RWPE2 (cell line): ENCODE data around the gene IDH3B.

Source experiments
- ATAC-seq: fragments of 200-7000 bp; cut with Tn5 transposase; 3 replicates; pipeline ENCODE4 v1.9.1; 2021; ENCODE audit warnings: low read depth
- DNase-seq: peaks from one replicate; pipeline ENCODE4 v3.0.0-alpha.2; 2020; ENCODE audit warnings: low spot score
- H3K27ac ChIP-seq: fragments of 450-650 bp; 2 replicates; pipeline ENCODE4 v1.5.1; 2017; ENCODE audit warnings: mild to moderate bottlenecking; ENCODE audit not compliant: poor library complexity, severe bottlenecking
- H3K27me3 ChIP-seq: fragments of 250-450 bp; sonication (Bioruptor Pico); 2 replicates; pipeline ENCODE4 v1.5.1; 2021; ENCODE audit warnings: mild to moderate bottlenecking, moderate library complexity; ENCODE audit not compliant: insufficient read depth, poor library complexity, severe bottlenecking
- H3K36me3 ChIP-seq: fragments of 250-450 bp; sonication (Bioruptor Pico); 2 replicates; pipeline ENCODE4 v1.5.1; 2020; ENCODE audit warnings: low read depth, mild to moderate bottlenecking, moderate library complexity
- H3K4me1 ChIP-seq: fragments of 250-450 bp; sonication (Bioruptor Pico); 2 replicates; pipeline ENCODE4 v1.5.1; 2021; ENCODE audit warnings: mild to moderate bottlenecking, moderate library complexity; ENCODE audit not compliant: insufficient read depth, poor library complexity, severe bottlenecking
- H3K4me3 ChIP-seq: fragments of 250-450 bp; sonication (Bioruptor Pico); 2 replicates; pipeline ENCODE4 v1.5.1; 2021; ENCODE audit warnings: mild to moderate bottlenecking, moderate library complexity; ENCODE audit not compliant: severe bottlenecking
- H3K9me3 ChIP-seq: fragments of 250-450 bp; sonication (Bioruptor Pico); 2 replicates; pipeline ENCODE4 v1.5.1; 2021; ENCODE audit warnings: mild to moderate bottlenecking, moderate library complexity; ENCODE audit not compliant: severe bottlenecking
- TF ChIP-seq, protein P1 (sequence below): fragments of 450-650 bp; IDR thresholded peaks from one replicate; pipeline ENCODE4 v1.5.1; 2017; ENCODE audit warnings: mild to moderate bottlenecking, moderate library complexity; ENCODE audit not compliant: poor library complexity, severe bottlenecking

The IDH3B gene

GRCh38 chr20:2658414-2659354 is 5.3 kb downstream of the IDH3B start:
- ATAC-seq: peak; percentile 66
- Histone ChIP-seq H3K36me3 (peaks cover 78% of the 10 kb centered on the region), H3K9me3 (no peaks in the 10 kb centered on the region), H3K27ac (no peak overlapping the region), H3K4me1 (no peaks in the 10 kb centered on the region), H3K4me3 (no peak overlapping the region), H3K27me3 (no peaks in the 10 kb centered on the region)
- TF ChIP-seq, protein P1, sequence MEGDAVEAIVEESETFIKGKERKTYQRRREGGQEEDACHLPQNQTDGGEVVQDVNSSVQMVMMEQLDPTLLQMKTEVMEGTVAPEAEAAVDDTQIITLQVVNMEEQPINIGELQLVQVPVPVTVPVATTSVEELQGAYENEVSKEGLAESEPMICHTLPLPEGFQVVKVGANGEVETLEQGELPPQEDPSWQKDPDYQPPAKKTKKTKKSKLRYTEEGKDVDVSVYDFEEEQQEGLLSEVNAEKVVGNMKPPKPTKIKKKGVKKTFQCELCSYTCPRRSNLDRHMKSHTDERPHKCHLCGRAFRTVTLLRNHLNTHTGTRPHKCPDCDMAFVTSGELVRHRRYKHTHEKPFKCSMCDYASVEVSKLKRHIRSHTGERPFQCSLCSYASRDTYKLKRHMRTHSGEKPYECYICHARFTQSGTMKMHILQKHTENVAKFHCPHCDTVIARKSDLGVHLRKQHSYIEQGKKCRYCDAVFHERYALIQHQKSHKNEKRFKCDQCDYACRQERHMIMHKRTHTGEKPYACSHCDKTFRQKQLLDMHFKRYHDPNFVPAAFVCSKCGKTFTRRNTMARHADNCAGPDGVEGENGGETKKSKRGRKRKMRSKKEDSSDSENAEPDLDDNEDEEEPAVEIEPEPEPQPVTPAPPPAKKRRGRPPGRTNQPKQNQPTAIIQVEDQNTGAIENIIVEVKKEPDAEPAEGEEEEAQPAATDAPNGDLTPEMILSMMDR: no peak
- DNase-seq: no peak

- Histone ChIP-seq H3K27ac (no peak overlapping the region), H3K4me1 (no peaks in the 10 kb centered on the region), H3K9me3 (no peaks in the 10 kb centered on the region), H3K4me3 (no peak overlapping the region), H3K36me3 (peaks cover 81% of the 10 kb centered on the region), H3K27me3 (no peaks in the 10 kb centered on the region)
- TF ChIP-seq, protein P1: no peak
- no peak for DNase-seq
- no peak for ATAC-seq
Observed at GRCh38 chr20:2657674-2658073, 6.3 kb downstream of the IDH3B start.

DNA sequence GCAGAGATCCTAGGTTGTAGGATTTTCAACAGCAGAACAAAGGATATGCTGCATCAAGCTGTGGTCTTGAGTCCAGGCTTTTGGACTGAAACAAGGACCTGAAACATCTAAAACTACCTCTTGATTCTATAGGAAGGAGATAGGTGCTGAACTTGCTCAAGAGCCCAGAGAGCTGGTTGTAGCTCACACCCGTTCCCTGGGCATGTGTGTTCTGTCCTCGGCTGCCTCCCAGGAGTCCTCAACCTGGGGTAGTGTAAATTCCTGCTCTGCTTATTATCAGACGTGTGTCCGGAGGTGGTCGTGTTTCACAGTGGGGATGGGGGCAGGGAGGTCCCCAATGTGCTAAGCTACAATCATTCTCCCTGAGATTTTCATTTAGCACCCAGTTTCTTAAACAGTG is 6.8 kb downstream of the IDH3B start:
- H3K36me3 ChIP-seq: peaks cover 77% of the 10 kb centered on the region
- DNase-seq (no peak), ATAC-seq (no peak)
- H3K9me3 ChIP-seq: no peaks in the 10 kb centered on the region
- no peak overlapping the region for H3K27ac ChIP-seq
- no peaks in the 10 kb centered on the region for H3K27me3 ChIP-seq
- H3K4me3 ChIP-seq: no peak overlapping the region
- TF ChIP-seq, protein P1: no peak
- no peaks in the 10 kb centered on the region for H3K4me1 ChIP-seq

GRCh38 chr20:2656471-2657117 is 7.4 kb downstream of the IDH3B start:
- ATAC-seq (no peak), DNase-seq (no peak)
- Histone ChIP-seq H3K4me3 (no peak overlapping the region), H3K27ac (no peak overlapping the region), H3K4me1 (no peaks in the 10 kb centered on the region), H3K27me3 (no peaks in the 10 kb centered on the region), H3K9me3 (no peaks in the 10 kb centered on the region), H3K36me3 (peaks cover 70% of the 10 kb centered on the region)
- TF ChIP-seq, protein P1: no peak
